HepG2 (cell line): Measurements from ENCODE around the gene ZNF512B. TPM values are rescaled to one million over a fixed set of nuclear protein-coding genes. Genes with fewer than 3 reads are reported as not detected.

Source experiments
- CCDC6 ChIP-seq: sonication (generic); formaldehyde crosslinking; IDR thresholded peaks from 2 replicates; pipeline ENCODE4 v1.8.1; 2022; ENCODE audit warnings: mild to moderate bottlenecking, missing genetic modification reagents, moderate library complexity
- GFI1 ChIP-seq: sonication (generic); formaldehyde crosslinking; IDR thresholded peaks from 2 replicates; pipeline ENCODE4 v1.5.0; 2020; ENCODE audit warnings: missing genetic modification reagents, mild to moderate bottlenecking, borderline replicate concordance
- HDAC2 ChIP-seq: sonication (generic); formaldehyde crosslinking; IDR thresholded peaks from 2 replicates; pipeline ENCODE4 v1.4.0; 2020; ENCODE audit warnings: missing genetic modification reagents
- IRF2 ChIP-seq: IDR thresholded peaks from 2 replicates; pipeline ENCODE4 v1.6.1; 2018; ENCODE audit warnings: missing genetic modification reagents, missing compliant biosample characterization
- MAFK ChIP-seq, 2 experiments: IDR thresholded peaks in 1 of 2; conservative IDR thresholded peaks in 1 of 2; 2 replicates each; pipeline ENCODE4 v1.6.1; 2011; ENCODE audit warnings: improper control_type of control experiment in 2 of 2, low read length in 2 of 2
- MIER3 ChIP-seq: IDR thresholded peaks from 2 replicates; pipeline ENCODE4 v1.6.1; 2016; ENCODE audit warnings: missing compliant biosample characterization, borderline replicate concordance
- NFKB2 ChIP-seq: sonication (generic); formaldehyde crosslinking; IDR thresholded peaks from 2 replicates; pipeline ENCODE4 v1.4.0; 2020; ENCODE audit warnings: missing genetic modification reagents, borderline replicate concordance
- SRSF1 ChIP-seq: fragments of 200-400 bp; formaldehyde crosslinking; optimal IDR thresholded peaks from 2 replicates; pipeline ENCODE3; 2017; ENCODE audit warnings: mild to moderate bottlenecking, low read depth, low read length, moderate library complexity
- ZFX ChIP-seq: sonication (generic); formaldehyde crosslinking; IDR thresholded peaks from 2 replicates; pipeline ENCODE4 v1.4.0; 2020; ENCODE audit warnings: mild to moderate bottlenecking, low read depth, missing genetic modification reagents, moderate library complexity
- ZMAT3 ChIP-seq: sonication (generic); formaldehyde crosslinking; conservative IDR thresholded peaks from 2 replicates; pipeline ENCODE4 v1.7.0; 2021; ENCODE audit warnings: missing genetic modification reagents
- ZNF180 ChIP-seq: sonication (generic); formaldehyde crosslinking; IDR thresholded peaks from 2 replicates; pipeline ENCODE4 v1.4.0; 2020; ENCODE audit warnings: low read depth, missing genetic modification reagents, borderline replicate concordance
- ZNF3 ChIP-seq: IDR thresholded peaks from 2 replicates; pipeline ENCODE4 v1.7.0; 2017; ENCODE audit warnings: inconsistent platforms
- ZNF30 ChIP-seq: sonication (generic); formaldehyde crosslinking; IDR thresholded peaks from 2 replicates; pipeline ENCODE4 v1.5.0; 2020; ENCODE audit warnings: mild to moderate bottlenecking, missing genetic modification reagents
- ZNF44 ChIP-seq: sonication (generic); formaldehyde crosslinking; IDR thresholded peaks from 2 replicates; pipeline ENCODE4 v1.5.1; 2020; ENCODE audit warnings: mild to moderate bottlenecking, missing genetic modification reagents
- ZNF460 ChIP-seq: sonication (generic); formaldehyde crosslinking; IDR thresholded peaks from 2 replicates; pipeline ENCODE4 v1.5.1; 2020; ENCODE audit warnings: missing genetic modification reagents, mild to moderate bottlenecking, borderline replicate concordance
- polyA plus RNA-seq, 8 experiments: library from polyadenylated mRNA; depleted of rRNA in 3 of 8; stranded (reverse) in 7 of 8; unstranded in 1 of 8; fragments of >200 nt; fragmentation: Illumina TruSeq in 4 of 8; extraction: Trizol in 4 of 8; gene quantifications; 2 replicates each; pipeline versions ENCODE4 v1.2.1 to v1.2.3, GENCODE V29; 2011 to 2016; ENCODE audit warnings: low read depth in 4 of 8, missing spikeins in 1 of 8, mixed read lengths in 1 of 8; ENCODE audit not compliant: insufficient read depth in 1 of 8
- total RNA-seq, 5 experiments: library from RNA; depleted of rRNA; stranded (reverse); fragments of >200 nt; fragmentation: Illumina TruSeq; extraction: Trizol; gene quantifications; 2 replicates each; pipeline ENCODE4 v1.2.3, GENCODE V29; 2016; ENCODE audit warnings: low read depth in 1 of 5
- TF ChIP-seq, protein P1 (sequence below), 2 experiments: sonication (generic) in 1 of 2; formaldehyde crosslinking in 1 of 2; IDR thresholded peaks; 2 replicates each; pipeline versions ENCODE4 v1.5.1 to v1.6.1; 2011 to 2020; ENCODE audit warnings: borderline replicate concordance in 1 of 2, low read depth in 1 of 2, low read length in 1 of 2, mild to moderate bottlenecking in 1 of 2, missing genetic modification reagents in 1 of 2, moderate library complexity in 1 of 2
- TF ChIP-seq, protein P2 (sequence below): IDR thresholded peaks from 2 replicates; pipeline ENCODE4 v1.6.1; 2018; ENCODE audit warnings: missing genetic modification reagents, mild to moderate bottlenecking, missing compliant biosample characterization
- TF ChIP-seq, protein P3 (sequence below): IDR thresholded peaks from 2 replicates; pipeline ENCODE4 v1.6.1; 2016; ENCODE audit warnings: missing biosample characterization, missing genetic modification reagents, low read depth
- TF ChIP-seq, protein P4 (sequence below): sonication (generic); formaldehyde crosslinking; IDR thresholded peaks from 2 replicates; pipeline ENCODE4 v1.4.0; 2020; ENCODE audit warnings: missing genetic modification reagents, borderline replicate concordance
- TF ChIP-seq, protein P5 (sequence below): sonication (generic); formaldehyde crosslinking; IDR thresholded peaks from 2 replicates; pipeline ENCODE4 v1.9.0; 2022; ENCODE audit warnings: missing genetic modification reagents, mild to moderate bottlenecking, borderline replicate concordance

Gene ZNF512B
- total and polyA plus RNA-seq, 2 of the 13 experiments (the other 11 are each of a cell fraction or from before 2014, with no cell fraction given), result 11.5 to 30.6 TPM

DNA sequence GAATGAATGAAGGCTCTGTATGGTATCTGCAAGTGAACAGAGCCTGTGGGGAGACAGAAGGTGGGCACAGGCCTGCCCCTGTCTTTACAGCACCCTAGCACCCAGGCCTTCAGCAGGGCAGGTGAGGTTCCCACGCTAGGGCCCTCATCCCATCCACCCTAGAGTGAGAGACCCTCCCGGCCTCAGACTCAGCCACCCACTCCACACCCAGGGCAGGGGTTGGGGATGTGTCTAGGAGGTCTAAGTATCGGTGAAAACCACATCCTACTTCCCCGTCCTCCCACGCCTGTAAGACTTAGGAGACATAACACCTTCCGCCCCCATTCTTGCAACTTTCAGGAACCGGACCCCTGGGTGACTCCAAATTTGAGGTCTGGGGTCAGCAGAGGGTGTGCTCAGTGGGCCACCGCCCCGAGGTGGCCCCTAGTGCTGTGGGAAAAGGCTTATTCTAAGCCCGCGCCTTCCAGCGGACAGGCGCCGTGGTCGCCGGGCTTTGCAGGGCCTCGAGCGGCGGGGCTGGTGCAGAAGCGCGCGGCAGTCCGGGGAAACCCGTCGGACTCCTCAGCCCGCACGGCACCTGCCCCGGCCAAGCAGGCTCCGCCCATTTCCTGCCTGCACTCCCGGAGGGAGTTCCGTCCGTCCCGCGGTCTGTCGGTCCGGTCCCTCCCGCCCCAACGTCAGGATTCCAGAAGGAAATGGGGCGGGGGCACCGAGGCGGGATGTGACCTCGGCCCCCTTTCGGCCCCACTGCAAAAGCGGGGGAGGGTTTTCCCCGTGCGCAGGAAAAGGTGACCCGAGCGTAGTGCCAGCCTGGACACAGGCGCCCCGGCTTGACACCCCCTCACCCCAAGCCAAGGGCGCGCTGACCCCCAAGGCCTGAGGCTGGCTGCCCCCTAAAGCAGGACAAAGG is 8.8 kb upstream of the ZNF512B start (continued):
- TF ChIP-seq ZNF30 (CRISPR knock-in tag) (peak; percentile 38; the same call in 1 of the 2 replicates), MIER3 (CRISPR knock-in tag) (peak; percentile 78; the same call in 1 of the 2 replicates), CCDC6 (CRISPR knock-in tag) (peak; percentile 86), NFKB2 (CRISPR knock-in tag) (peak; percentile 94; the same call in 1 of the 2 replicates), ZNF460 (CRISPR knock-in tag) (no peak), HDAC2 (CRISPR knock-in tag) (peak; percentile 89), IRF2 (CRISPR knock-in tag) (peak; percentile 81), ZNF3 (CRISPR knock-in tag) (no peak), SRSF1 (peak; percentile 91), GFI1 (CRISPR knock-in tag) (no peak), ZNF44 (CRISPR knock-in tag) (peak; percentile 98), ZMAT3 (peak; percentile 98), ZFX (peak; percentile 84), ZNF180 (CRISPR knock-in tag) (0 out of 2 replicates have a peak, but pooled peaks have one; percentile 58), MAFK (conservative IDR thresholded peaks at IDR 0.05 in 1 of 2, IDR thresholded peaks at IDR 0.05 in 1 of 2; ENCODE audit: low read length in 2 of 2) (no peak)
- TF ChIP-seq, protein P1, sequence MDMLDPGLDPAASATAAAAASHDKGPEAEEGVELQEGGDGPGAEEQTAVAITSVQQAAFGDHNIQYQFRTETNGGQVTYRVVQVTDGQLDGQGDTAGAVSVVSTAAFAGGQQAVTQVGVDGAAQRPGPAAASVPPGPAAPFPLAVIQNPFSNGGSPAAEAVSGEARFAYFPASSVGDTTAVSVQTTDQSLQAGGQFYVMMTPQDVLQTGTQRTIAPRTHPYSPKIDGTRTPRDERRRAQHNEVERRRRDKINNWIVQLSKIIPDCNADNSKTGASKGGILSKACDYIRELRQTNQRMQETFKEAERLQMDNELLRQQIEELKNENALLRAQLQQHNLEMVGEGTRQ (IDR thresholded peaks at IDR 0.05; ENCODE audit: low read depth, low read length), result no peak
- TF ChIP-seq, protein P1 (CRISPR knock-in tag; IDR thresholded peaks at IDR 0.05; ENCODE audit: borderline replicate concordance), result no peak; the same call in 1 of the 2 replicates
- TF ChIP-seq, protein P2, sequence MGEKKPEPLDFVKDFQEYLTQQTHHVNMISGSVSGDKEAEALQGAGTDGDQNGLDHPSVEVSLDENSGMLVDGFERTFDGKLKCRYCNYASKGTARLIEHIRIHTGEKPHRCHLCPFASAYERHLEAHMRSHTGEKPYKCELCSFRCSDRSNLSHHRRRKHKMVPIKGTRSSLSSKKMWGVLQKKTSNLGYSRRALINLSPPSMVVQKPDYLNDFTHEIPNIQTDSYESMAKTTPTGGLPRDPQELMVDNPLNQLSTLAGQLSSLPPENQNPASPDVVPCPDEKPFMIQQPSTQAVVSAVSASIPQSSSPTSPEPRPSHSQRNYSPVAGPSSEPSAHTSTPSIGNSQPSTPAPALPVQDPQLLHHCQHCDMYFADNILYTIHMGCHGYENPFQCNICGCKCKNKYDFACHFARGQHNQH (CRISPR knock-in tag), result peak; percentile 96
- TF ChIP-seq, protein P3, sequence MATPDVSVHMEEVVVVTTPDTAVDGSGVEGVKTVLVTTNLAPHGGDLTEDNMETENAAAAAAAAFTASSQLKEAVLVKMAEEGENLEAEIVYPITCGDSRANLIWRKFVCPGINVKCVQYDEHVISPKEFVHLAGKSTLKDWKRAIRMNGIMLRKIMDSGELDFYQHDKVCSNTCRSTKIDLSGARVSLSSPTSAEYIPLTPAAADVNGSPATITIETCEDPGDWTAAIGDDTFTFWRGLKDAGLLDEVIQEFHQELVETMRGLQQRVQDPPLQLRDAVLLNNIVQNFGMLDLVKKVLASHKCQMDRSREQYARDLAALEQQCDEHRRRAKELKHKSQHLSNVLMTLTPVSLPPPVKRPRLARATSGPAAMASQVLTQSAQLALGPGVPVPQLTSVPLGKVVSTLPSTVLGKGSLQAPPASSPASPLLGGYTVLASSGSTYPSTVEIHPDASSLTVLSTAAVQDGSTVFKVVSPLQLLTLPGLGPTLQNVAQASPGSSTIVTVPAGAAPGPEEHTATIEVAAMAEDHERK (CRISPR knock-in tag), result no peak; the same call in 1 of the 2 replicates
- TF ChIP-seq, protein P4, sequence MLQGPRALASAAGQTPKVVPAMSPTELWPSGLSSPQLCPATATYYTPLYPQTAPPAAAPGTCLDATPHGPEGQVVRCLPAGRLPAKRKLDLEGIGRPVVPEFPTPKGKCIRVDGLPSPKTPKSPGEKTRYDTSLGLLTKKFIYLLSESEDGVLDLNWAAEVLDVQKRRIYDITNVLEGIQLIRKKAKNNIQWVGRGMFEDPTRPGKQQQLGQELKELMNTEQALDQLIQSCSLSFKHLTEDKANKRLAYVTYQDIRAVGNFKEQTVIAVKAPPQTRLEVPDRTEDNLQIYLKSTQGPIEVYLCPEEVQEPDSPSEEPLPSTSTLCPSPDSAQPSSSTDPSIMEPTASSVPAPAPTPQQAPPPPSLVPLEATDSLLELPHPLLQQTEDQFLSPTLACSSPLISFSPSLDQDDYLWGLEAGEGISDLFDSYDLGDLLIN (CRISPR knock-in tag), result peak; percentile 95; the same call in 1 of the 2 replicates
- TF ChIP-seq, protein P5, sequence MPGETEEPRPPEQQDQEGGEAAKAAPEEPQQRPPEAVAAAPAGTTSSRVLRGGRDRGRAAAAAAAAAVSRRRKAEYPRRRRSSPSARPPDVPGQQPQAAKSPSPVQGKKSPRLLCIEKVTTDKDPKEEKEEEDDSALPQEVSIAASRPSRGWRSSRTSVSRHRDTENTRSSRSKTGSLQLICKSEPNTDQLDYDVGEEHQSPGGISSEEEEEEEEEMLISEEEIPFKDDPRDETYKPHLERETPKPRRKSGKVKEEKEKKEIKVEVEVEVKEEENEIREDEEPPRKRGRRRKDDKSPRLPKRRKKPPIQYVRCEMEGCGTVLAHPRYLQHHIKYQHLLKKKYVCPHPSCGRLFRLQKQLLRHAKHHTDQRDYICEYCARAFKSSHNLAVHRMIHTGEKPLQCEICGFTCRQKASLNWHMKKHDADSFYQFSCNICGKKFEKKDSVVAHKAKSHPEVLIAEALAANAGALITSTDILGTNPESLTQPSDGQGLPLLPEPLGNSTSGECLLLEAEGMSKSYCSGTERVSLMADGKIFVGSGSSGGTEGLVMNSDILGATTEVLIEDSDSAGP (CRISPR knock-in tag), result peak; percentile 62; the same call in 1 of the 2 replicates
